DMS 273 (cell line): ENCODE measurements around the gene ATP6AP1.
"Not testable (repeated sequence)": the region's sequence is repeated elsewhere in the genome, so short reads cannot be mapped to it uniquely, and the experiment has no call there.

Experiments used
- DNase-seq: peaks from one replicate; lab custom pipeline; 2025; ENCODE audit not compliant: unreplicated experiment; lab: John Stamatoyannopoulos, UW

Gene ATP6AP1

DNA sequence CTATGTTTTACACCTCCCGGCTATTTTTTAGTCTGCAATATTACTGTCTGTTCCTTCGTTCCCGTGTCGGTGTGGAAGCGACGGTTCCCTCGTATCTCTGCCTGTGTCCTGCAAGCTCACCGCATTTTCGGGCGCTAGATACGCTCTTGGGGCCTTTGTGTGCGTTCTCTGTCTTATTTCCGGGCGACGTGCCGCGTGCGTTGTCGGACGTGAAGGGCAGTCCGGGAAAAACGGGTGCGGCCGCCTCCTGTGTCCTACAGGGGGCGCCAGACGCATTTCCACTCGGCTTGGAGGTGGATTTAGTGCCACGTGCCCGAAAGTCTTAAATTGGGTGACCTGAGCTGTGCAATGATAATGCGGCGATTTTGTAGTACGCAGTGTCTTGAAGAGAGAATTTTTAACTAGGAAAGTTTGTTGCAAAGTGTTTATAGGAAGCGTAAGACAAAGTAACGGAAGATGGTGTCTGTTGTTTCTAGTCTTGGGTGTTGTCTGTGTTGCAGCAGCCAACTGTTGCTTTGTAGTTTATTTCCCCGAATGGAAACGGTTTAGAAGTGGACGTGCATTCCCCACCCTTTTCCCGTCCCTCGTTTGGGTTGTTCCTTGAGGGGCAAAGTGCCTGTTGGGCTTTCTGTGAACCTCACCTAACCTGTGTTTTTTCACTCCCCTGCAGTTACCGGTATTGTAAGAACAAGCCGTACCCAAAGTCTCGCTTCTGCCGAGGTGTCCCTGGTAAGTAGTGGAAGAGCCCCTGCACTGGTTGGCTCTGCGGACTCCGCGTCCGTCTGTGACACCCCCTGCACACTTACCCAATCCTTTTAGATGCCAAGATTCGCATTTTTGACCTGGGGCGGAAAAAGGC lies 29.6 kb upstream of the ATP6AP1 start:
- peak; percentile 87 for DNase-seq

DNA sequence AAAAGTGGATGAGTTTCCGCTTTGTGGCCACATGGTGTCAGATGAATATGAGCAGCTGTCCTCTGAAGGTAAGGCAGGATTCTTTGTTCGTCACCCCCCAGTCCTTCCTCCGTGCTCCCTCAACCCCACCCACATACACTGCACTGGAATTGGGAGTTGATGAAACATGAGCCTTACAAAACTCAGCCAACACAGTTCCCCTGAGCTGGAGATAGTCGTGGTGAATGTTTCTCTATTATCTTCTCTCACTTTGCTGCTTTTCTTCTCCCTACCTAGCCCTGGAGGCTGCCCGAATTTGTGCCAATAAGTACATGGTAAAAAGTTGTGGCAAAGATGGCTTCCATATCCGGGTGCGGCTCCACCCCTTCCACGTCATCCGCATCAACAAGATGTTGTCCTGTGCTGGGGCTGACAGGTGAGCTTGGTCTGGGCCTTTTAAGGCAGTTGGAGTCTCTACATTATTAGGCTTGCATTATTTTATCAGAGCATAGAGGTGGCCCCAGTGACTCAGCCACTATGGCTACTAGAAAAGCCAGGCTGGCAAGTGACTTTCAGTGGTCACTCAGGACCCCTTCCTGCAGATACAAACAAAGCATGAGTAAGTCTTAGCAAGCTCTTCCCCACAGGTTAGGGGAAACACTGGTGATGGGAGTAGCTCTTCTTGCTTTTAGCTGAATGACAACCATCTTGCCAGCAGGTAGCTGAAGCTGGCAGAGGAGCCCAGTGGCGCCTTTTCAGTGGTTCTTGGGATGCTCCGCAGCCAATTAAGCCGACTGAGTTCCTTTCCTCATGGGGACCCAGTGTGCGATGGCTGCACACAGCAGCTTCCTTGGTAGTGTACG lies 28.7 kb upstream of the ATP6AP1 start:
- no peak for DNase-seq

DNA sequence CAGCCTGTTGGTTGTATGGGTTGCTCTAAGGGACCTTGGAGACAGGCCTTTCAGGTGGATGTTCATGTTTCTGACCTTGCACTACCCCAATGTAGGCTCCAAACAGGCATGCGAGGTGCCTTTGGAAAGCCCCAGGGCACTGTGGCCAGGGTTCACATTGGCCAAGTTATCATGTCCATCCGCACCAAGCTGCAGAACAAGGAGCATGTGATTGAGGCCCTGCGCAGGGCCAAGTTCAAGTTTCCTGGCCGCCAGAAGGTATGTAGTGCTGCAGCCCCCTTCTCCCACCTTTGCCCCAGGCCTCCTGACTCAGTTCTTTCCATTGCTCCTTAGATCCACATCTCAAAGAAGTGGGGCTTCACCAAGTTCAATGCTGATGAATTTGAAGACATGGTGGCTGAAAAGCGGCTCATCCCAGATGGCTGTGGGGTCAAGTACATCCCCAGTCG lies 28.1 kb upstream of the ATP6AP1 start:
- not testable (repeated sequence) for DNase-seq

GRCh38 chrX:154401045-154401799 lies 27.3 kb upstream of the ATP6AP1 start:
- peak; percentile 89 for DNase-seq

DNA sequence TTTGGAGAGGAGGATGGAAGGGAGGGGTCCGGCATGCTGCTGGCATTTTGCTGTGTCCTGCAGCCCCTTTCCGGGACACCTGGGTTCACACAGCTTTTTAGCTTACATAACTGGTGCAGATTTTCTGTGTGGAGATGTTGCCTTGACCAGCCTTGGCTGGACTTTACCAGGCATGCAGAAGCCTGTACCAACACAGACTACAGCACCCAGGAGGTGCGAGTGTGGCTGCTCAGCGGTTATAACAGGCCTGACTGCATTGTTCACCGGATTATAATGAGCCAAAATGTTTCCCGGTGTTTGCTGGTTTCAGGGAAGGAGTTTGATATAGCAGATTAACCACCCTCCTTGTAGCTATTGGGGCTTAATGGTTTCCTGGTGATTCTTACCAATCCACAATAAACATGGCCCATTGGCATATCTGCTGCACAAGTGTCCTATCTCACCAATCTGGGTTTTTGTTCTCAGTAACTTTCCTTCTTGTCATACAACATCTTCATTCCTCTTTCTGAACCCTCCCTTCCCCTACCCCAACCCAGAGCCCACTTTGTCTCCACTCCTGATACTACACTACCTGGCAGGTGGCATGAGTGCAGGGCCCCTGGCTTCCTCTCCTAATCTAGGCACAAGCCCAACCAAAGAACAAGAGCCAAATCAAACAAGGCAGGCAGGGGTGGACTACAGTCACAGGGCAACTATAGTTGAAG lies 26.4 kb upstream of the ATP6AP1 start:
- peak; percentile 68 for DNase-seq

GRCh38 chrX:154402622-154403127 lies 25.8 kb upstream of the ATP6AP1 start:
- DNase-seq = no peak

GRCh38 chrX:154403192-154403591 lies 25.3 kb upstream of the ATP6AP1 start:
- DNase-seq = no peak

DNA sequence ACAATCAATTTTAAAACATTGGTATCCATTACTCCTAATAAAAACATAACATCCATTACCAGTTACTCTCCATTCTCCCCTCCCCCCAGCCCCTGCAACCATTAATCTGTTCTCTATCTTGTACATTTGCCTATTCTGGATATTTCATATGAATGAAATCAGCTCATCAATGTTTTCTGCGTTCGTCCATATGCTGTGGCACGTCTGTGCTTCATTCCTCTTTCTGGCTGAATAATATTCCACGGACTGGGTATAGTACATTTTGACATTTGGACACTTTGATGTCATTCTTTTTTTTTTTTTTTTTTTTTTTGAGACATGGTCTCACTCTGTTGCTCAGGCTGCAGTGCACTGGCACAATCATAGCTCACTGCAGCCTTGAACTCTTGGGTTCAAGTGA lies 24.6 kb upstream of the ATP6AP1 start:
- no peak for DNase-seq

GRCh38 chrX:154404625-154405192 lies 23.8 kb upstream of the ATP6AP1 start:
- no peak for DNase-seq

DNA sequence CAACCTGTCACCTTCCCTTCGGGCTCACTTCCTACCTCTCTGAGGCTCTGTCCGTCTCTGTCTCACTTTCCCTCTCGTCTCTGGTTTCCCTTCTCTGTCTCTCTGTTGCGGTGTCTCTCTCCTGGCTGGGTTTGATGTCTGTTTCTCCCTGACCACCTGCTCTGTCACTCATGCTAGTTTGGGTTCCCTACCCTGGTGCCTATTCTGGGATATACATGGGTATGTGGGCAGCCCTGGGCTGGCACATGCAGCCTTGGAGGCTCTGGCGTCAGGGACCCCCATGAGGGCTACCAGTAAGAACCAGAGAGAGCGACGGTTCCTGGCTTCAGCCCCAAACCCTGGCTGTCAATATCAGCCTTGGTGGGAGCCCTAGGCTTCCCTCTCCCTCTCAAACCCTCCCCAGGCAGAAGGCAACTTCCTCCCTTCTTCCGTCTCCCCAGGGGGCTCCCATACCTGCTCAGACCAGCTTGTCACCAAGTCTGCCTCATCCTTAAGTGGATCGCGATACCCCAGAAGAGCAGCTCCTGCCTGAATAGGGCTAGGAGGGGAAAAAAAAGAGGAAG lies 19.7 kb upstream of the ATP6AP1 start:
- no peak for DNase-seq

DNA sequence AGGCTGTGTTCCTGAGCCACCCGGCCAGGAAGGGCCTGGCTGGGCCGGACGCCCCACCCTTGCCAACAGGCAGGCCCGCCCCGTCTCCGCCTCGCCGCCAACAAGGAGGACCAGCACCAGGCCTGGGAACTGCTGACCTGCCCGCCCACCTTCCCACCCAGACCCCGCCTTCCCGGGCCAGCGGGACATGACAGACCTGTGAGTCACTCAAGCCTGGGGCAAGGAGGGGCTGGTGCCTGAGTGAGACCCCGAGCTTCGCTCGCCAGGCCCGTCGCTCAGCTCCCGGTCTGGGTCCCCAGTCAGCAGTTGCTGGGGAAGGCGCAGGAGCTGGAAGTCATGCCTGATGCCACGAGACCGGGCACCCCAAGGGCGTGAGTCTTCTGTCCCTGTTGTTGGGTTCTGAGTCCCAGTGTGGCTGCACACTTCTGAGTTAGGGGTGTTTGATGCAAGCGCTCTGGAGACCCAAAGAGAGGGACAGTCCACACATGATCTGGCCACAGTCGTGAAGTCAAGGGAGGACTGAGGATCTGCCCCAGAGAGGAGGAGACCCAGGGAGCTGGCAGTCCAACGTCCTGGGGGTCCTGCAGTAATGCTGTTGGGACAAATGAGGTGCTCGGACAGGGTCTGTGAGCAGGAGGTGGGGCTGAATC lies 19.1 kb upstream of the ATP6AP1 start, which contains the start of gene DNASE1L1:
Gene DNASE1L1, minus strand, starts transcription at position 33 of the 650 bp plus-strand sequence. CDS start 3,686 bp downstream, outside the sequence.
- DNase-seq = no peak

- peak; percentile 74 for DNase-seq
These were observed 16.5 kb upstream of the ATP6AP1 start for GRCh38 chrX:154411981-154412340.

DNA sequence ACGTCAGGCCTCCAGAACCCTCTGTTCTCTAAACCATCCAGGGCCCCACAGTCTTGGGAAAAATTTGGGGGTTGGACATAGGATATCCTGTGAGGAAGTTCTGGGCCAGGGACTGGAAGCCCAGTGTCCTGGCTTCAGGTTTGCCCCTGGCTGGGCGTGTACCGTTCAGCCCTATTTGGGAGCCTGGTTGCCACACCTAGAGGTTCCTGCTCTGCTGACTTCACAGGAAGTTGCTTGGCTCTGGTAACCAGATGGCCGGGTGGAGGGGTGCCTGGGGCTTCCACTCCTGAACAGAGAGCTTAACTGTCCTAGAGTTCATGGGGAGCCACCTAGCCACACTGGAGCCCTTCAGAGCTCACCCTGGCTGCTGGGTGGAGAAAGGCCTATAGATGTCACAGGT lies 16.0 kb upstream of the ATP6AP1 start:
- no peak for DNase-seq

- no peak for DNase-seq
These were observed 15.3 kb upstream of the ATP6AP1 start for GRCh38 chrX:154413142-154413541.

- no peak for DNase-seq
These were observed 11.3 kb upstream of the ATP6AP1 start for GRCh38 chrX:154417157-154417556.

DNA sequence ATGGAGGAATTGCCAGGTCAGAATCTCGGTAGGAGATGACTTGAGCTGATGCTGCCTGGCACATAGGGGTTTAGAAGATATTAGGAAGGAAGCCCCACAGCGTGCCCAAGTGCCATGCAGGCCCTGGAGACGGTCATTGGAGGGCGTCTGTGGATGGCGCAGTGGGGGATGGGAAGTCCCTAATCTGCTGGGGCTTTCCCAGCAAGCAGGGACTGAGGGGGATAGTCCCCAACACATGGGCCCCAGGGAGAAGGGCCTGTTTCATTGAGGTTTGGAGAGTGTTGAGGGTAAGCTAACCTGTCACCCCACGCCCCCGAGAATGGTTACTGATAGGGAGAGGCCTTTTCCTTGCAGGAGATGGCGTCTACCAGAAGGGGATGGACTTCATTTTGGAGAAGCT lies 9.3 kb upstream of the ATP6AP1 start:
- no peak for DNase-seq

GRCh38 chrX:154419688-154420401 lies 8.6 kb upstream of the ATP6AP1 start:
- no peak for DNase-seq

DNA sequence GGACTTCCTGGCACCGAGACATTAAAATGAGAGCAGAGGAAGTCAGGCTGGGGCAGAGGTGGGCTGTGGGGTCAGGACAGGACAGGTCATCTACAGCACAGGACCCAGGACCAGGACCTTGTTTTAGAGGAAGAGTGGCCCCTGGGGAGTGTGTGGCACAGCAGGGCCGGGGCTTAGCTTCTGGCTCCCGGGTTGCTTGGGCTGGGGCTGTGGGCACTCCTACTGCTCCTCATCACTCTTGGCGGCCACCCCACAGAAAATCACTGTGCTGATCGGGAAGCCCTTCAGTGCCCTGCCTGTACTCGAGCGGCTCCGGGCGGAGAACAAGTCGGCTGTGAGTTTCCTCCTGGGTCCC lies 8.1 kb upstream of the ATP6AP1 start:
- DNase-seq = no peak
